ENCODE data around the gene POTEF.
"Not testable (repeated sequence)": the region's sequence is repeated elsewhere in the genome, so short reads cannot be mapped to it uniquely, and the experiment has no call there.

The POTEF gene

GRCh38 chr2:130152816-130153595, 24.0 kb upstream of the POTEF start:
- H3K4me3 ChIP-seq (ENCODE audit: low read depth in 1 of 2, low read length in 2 of 2), result no peak overlapping the region
- no peak overlapping the region for H3K9ac ChIP-seq (ENCODE audit: low read depth in 1 of 2, low read length in 2 of 2)
- peaks cover 0 to 21% of the 10 kb centered on the region in 2 donors for H3K36me3 ChIP-seq (ENCODE audit: control insufficient read depth in 1 of 2, insufficient read depth in 2 of 2, low read length in 2 of 2)
- no peak overlapping the region for H3K27ac ChIP-seq (ENCODE audit: low read depth, low read length)
- no peaks in the 10 kb centered on the region for H3K4me1 ChIP-seq (ENCODE audit: control insufficient read depth in 1 of 2, insufficient read depth in 2 of 2, low read length in 2 of 2)
- no peaks in the 10 kb centered on the region for H3K27me3 ChIP-seq (ENCODE audit: control insufficient read depth in 1 of 2, insufficient read depth in 2 of 2, low read length in 2 of 2)
- H3K9me3 ChIP-seq (ENCODE audit: control insufficient read depth in 1 of 2, low read length in 2 of 2), result no peaks in the 10 kb centered on the region

GRCh38 chr2:130152136-130152815, 23.3 kb upstream of the POTEF start:
- H3K4me3 ChIP-seq (ENCODE audit: low read depth in 1 of 2, low read length in 2 of 2); H3K27ac ChIP-seq (ENCODE audit: low read depth, low read length); H3K9me3 ChIP-seq (ENCODE audit: control insufficient read depth in 1 of 2, low read length in 2 of 2); H3K9ac ChIP-seq (ENCODE audit: low read depth in 1 of 2, low read length in 2 of 2); H3K27me3 ChIP-seq (ENCODE audit: control insufficient read depth in 1 of 2, insufficient read depth in 2 of 2, low read length in 2 of 2); H3K4me1 ChIP-seq (ENCODE audit: control insufficient read depth in 1 of 2, insufficient read depth in 2 of 2, low read length in 2 of 2): not testable (repeated sequence)
- H3K36me3 ChIP-seq (ENCODE audit: control insufficient read depth in 1 of 2, insufficient read depth in 2 of 2, low read length in 2 of 2), result peaks cover 0 to 21% of the 10 kb centered on the region in 2 donors

GRCh38 chr2:130151145-130151512, 22.1 kb upstream of the POTEF start:
- H3K9ac ChIP-seq (ENCODE audit: low read depth in 1 of 2, low read length in 2 of 2); H3K4me3 ChIP-seq (ENCODE audit: low read depth in 1 of 2, low read length in 2 of 2); H3K27ac ChIP-seq (ENCODE audit: low read depth, low read length); H3K4me1 ChIP-seq (ENCODE audit: control insufficient read depth in 1 of 2, insufficient read depth in 2 of 2, low read length in 2 of 2); H3K27me3 ChIP-seq (ENCODE audit: control insufficient read depth in 1 of 2, insufficient read depth in 2 of 2, low read length in 2 of 2); H3K9me3 ChIP-seq (ENCODE audit: control insufficient read depth in 1 of 2, low read length in 2 of 2): not testable (repeated sequence)
- peaks cover 0 to 21% of the 10 kb centered on the region in 2 donors for H3K36me3 ChIP-seq (ENCODE audit: control insufficient read depth in 1 of 2, insufficient read depth in 2 of 2, low read length in 2 of 2)

DNA sequence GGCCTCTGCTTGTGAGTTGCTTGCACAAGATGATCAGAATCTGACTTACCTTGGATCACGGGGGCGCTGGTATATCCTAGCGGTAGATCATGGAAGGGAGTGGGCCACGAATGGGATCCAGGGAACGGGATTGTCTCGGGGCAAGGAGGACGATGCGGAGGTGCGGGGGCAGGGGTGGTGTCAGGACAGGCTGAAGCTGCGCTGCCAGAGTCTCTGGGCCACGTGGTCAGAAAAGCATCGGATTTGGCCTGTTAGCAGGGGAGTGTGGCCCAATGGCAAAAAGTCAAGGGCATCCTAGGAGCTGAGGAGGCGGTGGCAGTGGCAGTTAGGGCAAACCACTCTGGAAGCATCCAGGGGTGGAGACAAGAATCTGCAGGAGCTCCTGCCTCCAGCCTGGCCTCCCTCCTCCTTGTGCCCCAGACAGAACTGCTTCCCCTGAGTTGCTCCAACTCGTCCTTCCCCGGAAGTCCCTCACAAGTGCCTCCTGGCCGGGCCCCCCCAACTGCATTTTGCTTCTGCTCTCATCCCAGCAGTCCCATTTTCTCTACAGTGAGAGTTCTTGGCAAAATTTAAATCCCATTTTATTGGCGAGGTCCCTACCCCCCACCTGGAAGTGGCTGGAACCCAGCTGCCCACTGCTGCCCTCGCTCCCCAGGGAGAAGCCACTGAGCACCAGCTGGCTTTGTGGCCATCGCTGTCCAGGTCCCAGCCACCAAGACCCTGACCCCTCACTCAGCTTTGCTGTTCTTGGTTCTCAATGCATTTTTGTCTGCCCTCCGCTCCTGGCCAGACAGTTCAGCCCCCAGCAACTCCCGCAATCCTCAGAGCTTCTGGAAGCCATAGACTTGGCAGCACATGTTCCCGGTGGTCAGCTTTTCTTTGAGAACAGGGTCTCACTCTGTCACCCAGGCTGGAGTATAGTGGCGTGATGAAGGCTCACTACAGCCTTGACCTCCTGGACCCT, 21.4 kb upstream of the POTEF start:
- Histone ChIP-seq H3K27me3 (ENCODE audit: control insufficient read depth in 1 of 2, insufficient read depth in 2 of 2, low read length in 2 of 2) (no peaks in the 10 kb centered on the region), H3K36me3 (ENCODE audit: control insufficient read depth in 1 of 2, insufficient read depth in 2 of 2, low read length in 2 of 2) (peaks cover 0 to 21% of the 10 kb centered on the region in 2 donors), H3K4me3 (ENCODE audit: low read depth in 1 of 2, low read length in 2 of 2) (no peak overlapping the region), H3K27ac (ENCODE audit: low read depth, low read length) (no peak overlapping the region), H3K9me3 (ENCODE audit: control insufficient read depth in 1 of 2, low read length in 2 of 2) (no peaks in the 10 kb centered on the region), H3K9ac (ENCODE audit: low read depth in 1 of 2, low read length in 2 of 2) (no peak overlapping the region), H3K4me1 (ENCODE audit: control insufficient read depth in 1 of 2, insufficient read depth in 2 of 2, low read length in 2 of 2) (no peaks in the 10 kb centered on the region)

- H3K27me3 ChIP-seq (ENCODE audit: control insufficient read depth in 1 of 2, insufficient read depth in 2 of 2, low read length in 2 of 2); H3K4me1 ChIP-seq (ENCODE audit: control insufficient read depth in 1 of 2, insufficient read depth in 2 of 2, low read length in 2 of 2); H3K27ac ChIP-seq (ENCODE audit: low read depth, low read length); H3K9ac ChIP-seq (ENCODE audit: low read depth in 1 of 2, low read length in 2 of 2); H3K4me3 ChIP-seq (ENCODE audit: low read depth in 1 of 2, low read length in 2 of 2); H3K9me3 ChIP-seq (ENCODE audit: control insufficient read depth in 1 of 2, low read length in 2 of 2): not testable (repeated sequence)
- peaks cover 0 to 19% of the 10 kb centered on the region in 2 donors for H3K36me3 ChIP-seq (ENCODE audit: control insufficient read depth in 1 of 2, insufficient read depth in 2 of 2, low read length in 2 of 2)
These were observed 19.5 kb upstream of the POTEF start for GRCh38 chr2:130148515-130148914.

GRCh38 chr2:130145006-130145414, 16.0 kb upstream of the POTEF start, which contains the start of gene CCDC74B:
Gene CCDC74B (minus strand): TSS chr2:130145112. CDS start chr2:130144996, 116 bp downstream.
- H3K27ac ChIP-seq (ENCODE audit: low read depth, low read length); H3K36me3 ChIP-seq (ENCODE audit: control insufficient read depth in 1 of 2, insufficient read depth in 2 of 2, low read length in 2 of 2); H3K9ac ChIP-seq (ENCODE audit: low read depth in 1 of 2, low read length in 2 of 2); H3K4me1 ChIP-seq (ENCODE audit: control insufficient read depth in 1 of 2, insufficient read depth in 2 of 2, low read length in 2 of 2); H3K27me3 ChIP-seq (ENCODE audit: control insufficient read depth in 1 of 2, insufficient read depth in 2 of 2, low read length in 2 of 2); H3K9me3 ChIP-seq (ENCODE audit: control insufficient read depth in 1 of 2, low read length in 2 of 2); H3K4me3 ChIP-seq (ENCODE audit: low read depth in 1 of 2, low read length in 2 of 2): not testable (repeated sequence)

GRCh38 chr2:130143266-130144039, 14.4 kb upstream of the POTEF start:
- H3K27me3 ChIP-seq (ENCODE audit: control insufficient read depth in 1 of 2, insufficient read depth in 2 of 2, low read length in 2 of 2); H3K4me3 ChIP-seq (ENCODE audit: low read depth in 1 of 2, low read length in 2 of 2); H3K4me1 ChIP-seq (ENCODE audit: control insufficient read depth in 1 of 2, insufficient read depth in 2 of 2, low read length in 2 of 2); H3K27ac ChIP-seq (ENCODE audit: low read depth, low read length); H3K9me3 ChIP-seq (ENCODE audit: control insufficient read depth in 1 of 2, low read length in 2 of 2); H3K9ac ChIP-seq (ENCODE audit: low read depth in 1 of 2, low read length in 2 of 2); H3K36me3 ChIP-seq (ENCODE audit: control insufficient read depth in 1 of 2, insufficient read depth in 2 of 2, low read length in 2 of 2): not testable (repeated sequence)

GRCh38 chr2:130142396-130143265, 13.6 kb upstream of the POTEF start:
- H3K4me1 ChIP-seq (ENCODE audit: control insufficient read depth in 1 of 2, insufficient read depth in 2 of 2, low read length in 2 of 2); H3K9me3 ChIP-seq (ENCODE audit: control insufficient read depth in 1 of 2, low read length in 2 of 2); H3K27ac ChIP-seq (ENCODE audit: low read depth, low read length); H3K9ac ChIP-seq (ENCODE audit: low read depth in 1 of 2, low read length in 2 of 2); H3K27me3 ChIP-seq (ENCODE audit: control insufficient read depth in 1 of 2, insufficient read depth in 2 of 2, low read length in 2 of 2); H3K4me3 ChIP-seq (ENCODE audit: low read depth in 1 of 2, low read length in 2 of 2); H3K36me3 ChIP-seq (ENCODE audit: control insufficient read depth in 1 of 2, insufficient read depth in 2 of 2, low read length in 2 of 2): not testable (repeated sequence)

Data from duodenal mucosa (tissue), 2 donors.